WTC11 (cell line): ENCODE measurements around the gene DNALI1.
"Not testable (repeated sequence)": the region's sequence is repeated elsewhere in the genome, so short reads cannot be mapped to it uniquely, and the experiment has no call there.

Source experiments
- AFF4 ChIP-seq: sonication (generic); formaldehyde crosslinking; IDR thresholded peaks from 2 replicates; pipeline ENCODE4 v1.8.1; 2023; ENCODE audit warnings: mild to moderate bottlenecking, missing genetic modification reagents, borderline replicate concordance
- CREM ChIP-seq: sonication (generic); formaldehyde crosslinking; IDR thresholded peaks from 2 replicates; pipeline ENCODE4 v1.8.1; 2022; ENCODE audit warnings: mild to moderate bottlenecking, missing genetic modification reagents, moderate library complexity
- CTCF ChIP-seq: fragments of 200-600 bp; IDR thresholded peaks from 2 replicates; pipeline ENCODE4 v1.8.0; 2022; ENCODE audit warnings: antibody characterized with exemption
- ELF4 ChIP-seq: sonication (generic); formaldehyde crosslinking; IDR thresholded peaks from 2 replicates; pipeline ENCODE4 v1.8.1; 2022; ENCODE audit warnings: low read depth, mild to moderate bottlenecking, moderate library complexity, missing genetic modification reagents
- ETV6 ChIP-seq: sonication (generic); formaldehyde crosslinking; IDR thresholded peaks from 2 replicates; pipeline ENCODE4 v1.8.1; 2022; ENCODE audit warnings: mild to moderate bottlenecking, missing genetic modification reagents
- NFATC4 ChIP-seq: fragments of 250-450 bp; sonication (Bioruptor Pico); IDR thresholded peaks from 2 replicates; pipeline ENCODE4 v1.9.0; 2021; ENCODE audit warnings: mild to moderate bottlenecking
- SP1 ChIP-seq: sonication (generic); formaldehyde crosslinking; conservative IDR thresholded peaks from 2 replicates; pipeline ENCODE4 v1.8.1; 2022; ENCODE audit warnings: missing genetic modification reagents
- ZBTB21 ChIP-seq: sonication (generic); formaldehyde crosslinking; IDR thresholded peaks from 2 replicates; pipeline ENCODE4 v1.8.1; 2023; ENCODE audit warnings: mild to moderate bottlenecking, missing genetic modification reagents, borderline replicate concordance
- TF ChIP-seq, protein P1 (sequence below): sonication (generic); formaldehyde crosslinking; IDR thresholded peaks from 2 replicates; pipeline ENCODE4 v1.8.0; 2022; ENCODE audit warnings: mild to moderate bottlenecking, missing genetic modification reagents

DNA sequence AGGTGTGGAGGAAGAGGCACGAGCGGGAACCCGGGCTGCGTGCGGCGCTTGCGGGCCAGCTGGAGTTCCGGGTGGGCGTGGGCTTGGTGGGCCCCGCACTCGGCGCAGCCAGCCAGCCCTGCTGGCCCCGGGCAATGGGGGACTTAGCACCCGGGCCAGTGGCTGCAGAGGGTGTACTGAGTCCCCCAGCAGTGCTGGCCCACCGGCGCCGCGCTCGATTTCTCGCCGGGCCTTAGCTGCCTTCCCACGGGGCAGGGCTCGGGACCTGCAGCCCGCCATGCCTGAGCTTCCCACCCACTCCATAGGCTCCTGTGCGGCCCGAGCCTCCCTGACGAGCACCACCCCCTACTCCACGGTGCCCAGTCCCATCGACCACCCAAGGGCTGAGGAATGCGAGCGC is 38.5 kb upstream of the DNALI1 start:
- not testable (repeated sequence) for TF ChIP-seq ELF4 (CRISPR knock-in tag); CREM; CTCF; AFF4 (CRISPR knock-in tag); SP1 (CRISPR knock-in tag); NFATC4; ETV6; ZBTB21 (CRISPR knock-in tag)
- TF ChIP-seq, protein P1, sequence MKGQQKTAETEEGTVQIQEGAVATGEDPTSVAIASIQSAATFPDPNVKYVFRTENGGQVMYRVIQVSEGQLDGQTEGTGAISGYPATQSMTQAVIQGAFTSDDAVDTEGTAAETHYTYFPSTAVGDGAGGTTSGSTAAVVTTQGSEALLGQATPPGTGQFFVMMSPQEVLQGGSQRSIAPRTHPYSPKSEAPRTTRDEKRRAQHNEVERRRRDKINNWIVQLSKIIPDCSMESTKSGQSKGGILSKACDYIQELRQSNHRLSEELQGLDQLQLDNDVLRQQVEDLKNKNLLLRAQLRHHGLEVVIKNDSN (CRISPR knock-in tag) = not testable (repeated sequence)
